Body of pancreas (tissue), 4 donors: ENCODE results near the gene SLC4A4. TPM values are rescaled to one million over a fixed set of nuclear protein-coding genes. Genes with fewer than 3 reads are reported as not detected.

ENCODE experiments used
- ATAC-seq: fragments of 150-250 bp; one replicate; pipeline ENCODE4 v1.9.1; 2016
- DNase-seq, 4 donors: peaks; one replicate each; pipeline ENCODE4 v3.0.0-alpha.2; 2019
- H3K27ac ChIP-seq, 4 donors: fragments of 200-600 bp; sonication (generic); 1 replicate in 3 of 4; 2 replicates in 1 of 4; pipeline versions ENCODE4 v1.5.1 to v1.6.1; 2016 to 2019; ENCODE audit warnings: mild to moderate bottlenecking in 1 of 4, mixed read lengths in 1 of 4, moderate library complexity in 1 of 4
- H3K27me3 ChIP-seq, 2 donors: fragments of 200-600 bp; sonication (generic); one replicate each; pipeline ENCODE4 v1.6.0; 2016; ENCODE audit warnings: mild to moderate bottlenecking in 1 of 2
- H3K36me3 ChIP-seq, 2 donors: fragments of 200-600 bp; sonication (generic); replicated peaks in 1 of 2; 2 replicates each; pipeline ENCODE4 v1.5.1; 2016; ENCODE audit warnings: low read depth in 2 of 2; ENCODE audit not compliant: insufficient read depth in 1 of 2
- H3K4me1 ChIP-seq: fragments of 200-600 bp; sonication (generic); one replicate; pipeline ENCODE4 v1.6.0; 2016
- H3K4me3 ChIP-seq, 2 donors: fragments of 200-600 bp; sonication (generic); 1 replicate in 1 of 2; 2 replicates in 1 of 2; pipeline ENCODE4 v1.5.1; 2016 to 2019
- H3K9me3 ChIP-seq, 3 donors: fragments of 200-600 bp; sonication (generic); 1 replicate in 2 of 3; 2 replicates in 1 of 3; pipeline ENCODE4 v1.5.1; 2016
- CTCF ChIP-seq, 7 experiments: fragments of 450-650 bp in 4 of 7; fragments of 200-600 bp in 3 of 7; sonication (generic) in 3 of 7; IDR thresholded peaks; one replicate each; pipeline ENCODE4 v1.5.1; 2016 to 2019; ENCODE audit warnings: antibody characterized with exemption in 7 of 7
- POLR2A ChIP-seq, 3 donors: fragments of 450-650 bp; IDR thresholded peaks; one replicate each; pipeline ENCODE4 v1.6.1; 2016; ENCODE audit warnings: antibody characterized with exemption in 3 of 3, mild to moderate bottlenecking in 2 of 3
- WGBS, 2 donors: methylation state at CpG; one replicate each; pipeline ENCODE4 v1.1.5; 2017; 5-methylcytosine and 5-hydroxymethylcytosine counted together
- intact Hi-C: fragments of 100-400 bp; cut with DNase I; formaldehyde crosslinking; loops from one replicate; pipeline ENCODE4 v1.15.1; 2023
- total RNA-seq, 2 donors: library from RNA; depleted of rRNA; stranded (reverse); fragments of >200 nt; gene quantifications; one replicate each; pipeline ENCODE4 v1.1.0, GENCODE V29; 2016

SLC4A4 gene
- total RNA-seq, 2 donors from 2014 or later, result 334 to 402 TPM

GRCh38 chr4:71473541-71474240 is 134.9 kb downstream of the SLC4A4 start:
- Histone ChIP-seq H3K27me3 (no peaks in the 10 kb centered on the region), H3K36me3 (no peaks in the 10 kb centered on the region), H3K27ac (peak overlapping the region in 2 of 4 donors; percentile 25 to 29), H3K9me3 (no peaks in the 10 kb centered on the region), H3K4me3 (no peak overlapping the region), H3K4me1 (no peaks in the 10 kb centered on the region)
- TF ChIP-seq CTCF (IDR thresholded peaks at IDR 0.05) (no peak), POLR2A (IDR thresholded peaks at IDR 0.05) (no peak)
- intact Hi-C loops, result no loop called here
- no peak for ATAC-seq
- WGBS, 2 donors, result 53 to 68% methylated on average over 4 of the region's 4 CpGs
- no peak for DNase-seq

GRCh38 chr4:71474731-71475130 is 135.9 kb downstream of the SLC4A4 start:
- Histone ChIP-seq H3K27ac (no peak overlapping the region), H3K9me3 (no peaks in the 10 kb centered on the region), H3K4me1 (no peaks in the 10 kb centered on the region), H3K27me3 (no peaks in the 10 kb centered on the region), H3K36me3 (no peaks in the 10 kb centered on the region), H3K4me3 (no peak overlapping the region)
- 82 to 86% methylated on average over 2 of the region's 2 CpGs for WGBS, 2 donors
- intact Hi-C loops, result no loop called here
- ATAC-seq (no peak), DNase-seq (no peak)
- TF ChIP-seq POLR2A (IDR thresholded peaks at IDR 0.05) (no peak), CTCF (IDR thresholded peaks at IDR 0.05) (no peak)

GRCh38 chr4:71476240-71476639 is 137.4 kb downstream of the SLC4A4 start:
- peaks cover 7% of the 10 kb centered on the region for H3K4me1 ChIP-seq
- no peak for DNase-seq
- no peak for ATAC-seq
- no peak overlapping the region for H3K27ac ChIP-seq
- 53 to 61% methylated on average over 3 of the region's 3 CpGs for WGBS, 2 donors
- H3K9me3 ChIP-seq, result no peaks in the 10 kb centered on the region
- intact Hi-C loops, result no loop called here
- H3K4me3 ChIP-seq, result no peak overlapping the region
- TF ChIP-seq POLR2A (IDR thresholded peaks at IDR 0.05) (no peak), CTCF (IDR thresholded peaks at IDR 0.05) (no peak)
- H3K27me3 ChIP-seq, result no peaks in the 10 kb centered on the region
- no peaks in the 10 kb centered on the region for H3K36me3 ChIP-seq

GRCh38 chr4:71486550-71487343 is 147.9 kb downstream of the SLC4A4 start:
- no peak overlapping the region for H3K4me3 ChIP-seq
- WGBS, 2 donors, result 17 to 20% methylated on average over 4 of the region's 4 CpGs
- ATAC-seq, result no peak
- intact Hi-C loops, result no loop called here
- TF ChIP-seq POLR2A (IDR thresholded peaks at IDR 0.05) (no peak), CTCF (IDR thresholded peaks at IDR 0.05) (no peak)
- no peaks in the 10 kb centered on the region for H3K27me3 ChIP-seq
- H3K9me3 ChIP-seq, result no peaks in the 10 kb centered on the region
- H3K36me3 ChIP-seq, result no peaks in the 10 kb centered on the region
- H3K27ac ChIP-seq, result peak overlapping the region in 2 of 4 donors; percentile 22 to 58
- no peak for DNase-seq
- peaks cover 4% of the 10 kb centered on the region for H3K4me1 ChIP-seq
